Bronchial epithelial cell (primary cell): ENCODE data around the gene MGA. TPM values are rescaled to one million over a fixed set of nuclear protein-coding genes. Genes with fewer than 3 reads are reported as not detected.
A peak's percentile ranks its signal among the peaks of the same experiment; 100 is the strongest.

Experiments
- DNase-seq: peaks from one replicate; pipeline ENCODE4 v3.0.0-alpha.2; 2010; ENCODE audit warnings: low read depth
- FAIRE-seq: peaks from 2 replicates; lab custom pipeline; 2011; peaks lifted over from hg19 to GRCh38; lab: Jason Lieb, UNC
- H3K27me3 ChIP-seq: 2 replicates; pipeline ENCODE4 v1.5.1; 2011; ENCODE audit warnings: low read length; ENCODE audit not compliant: control insufficient read depth, insufficient read depth
- H3K36me3 ChIP-seq: 2 replicates; pipeline ENCODE4 v1.5.1; 2011; ENCODE audit warnings: low read length; ENCODE audit not compliant: control insufficient read depth, insufficient read depth
- H3K4me3 ChIP-seq: 2 replicates; pipeline ENCODE4 v1.5.1; 2011; ENCODE audit warnings: mild to moderate bottlenecking, low read depth, low read length, control low read depth
- total RNA-seq: library from RNA; depleted of rRNA; stranded (reverse); fragments of >200 nt; gene quantifications from 2 replicates; pipeline ENCODE4 v1.2.1, GENCODE V29; 2014
- TF ChIP-seq, protein P1 (sequence below): IDR thresholded peaks from 2 replicates; pipeline ENCODE4 v1.5.1; 2011; ENCODE audit warnings: mild to moderate bottlenecking, moderate library complexity, low read length, control low read depth, inconsistent platforms; ENCODE audit not compliant: insufficient read depth, severe bottlenecking

Gene MGA
- total RNA-seq, 1 donor from 2014 or later = 24.0 TPM

GRCh38 chr15:41773729-41774061 lies 113.5 kb downstream of the MGA start:
- Histone ChIP-seq H3K4me3 (peak overlapping the region; percentile 74), H3K27me3 (no peaks in the 10 kb centered on the region), H3K36me3 (no peaks in the 10 kb centered on the region)
- FAIRE-seq = no peak
- peak; percentile 28 for DNase-seq
- TF ChIP-seq, protein P1, sequence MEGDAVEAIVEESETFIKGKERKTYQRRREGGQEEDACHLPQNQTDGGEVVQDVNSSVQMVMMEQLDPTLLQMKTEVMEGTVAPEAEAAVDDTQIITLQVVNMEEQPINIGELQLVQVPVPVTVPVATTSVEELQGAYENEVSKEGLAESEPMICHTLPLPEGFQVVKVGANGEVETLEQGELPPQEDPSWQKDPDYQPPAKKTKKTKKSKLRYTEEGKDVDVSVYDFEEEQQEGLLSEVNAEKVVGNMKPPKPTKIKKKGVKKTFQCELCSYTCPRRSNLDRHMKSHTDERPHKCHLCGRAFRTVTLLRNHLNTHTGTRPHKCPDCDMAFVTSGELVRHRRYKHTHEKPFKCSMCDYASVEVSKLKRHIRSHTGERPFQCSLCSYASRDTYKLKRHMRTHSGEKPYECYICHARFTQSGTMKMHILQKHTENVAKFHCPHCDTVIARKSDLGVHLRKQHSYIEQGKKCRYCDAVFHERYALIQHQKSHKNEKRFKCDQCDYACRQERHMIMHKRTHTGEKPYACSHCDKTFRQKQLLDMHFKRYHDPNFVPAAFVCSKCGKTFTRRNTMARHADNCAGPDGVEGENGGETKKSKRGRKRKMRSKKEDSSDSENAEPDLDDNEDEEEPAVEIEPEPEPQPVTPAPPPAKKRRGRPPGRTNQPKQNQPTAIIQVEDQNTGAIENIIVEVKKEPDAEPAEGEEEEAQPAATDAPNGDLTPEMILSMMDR = no peak

GRCh38 chr15:41774062-41774881 lies 114.1 kb downstream of the MGA start, which contains the start of gene MAPKBP1:
Gene MAPKBP1, plus strand, starts transcription at chr15:41774484. Its CDS starts 792 bp downstream, at chr15:41775276.
- no peak for FAIRE-seq

DNA sequence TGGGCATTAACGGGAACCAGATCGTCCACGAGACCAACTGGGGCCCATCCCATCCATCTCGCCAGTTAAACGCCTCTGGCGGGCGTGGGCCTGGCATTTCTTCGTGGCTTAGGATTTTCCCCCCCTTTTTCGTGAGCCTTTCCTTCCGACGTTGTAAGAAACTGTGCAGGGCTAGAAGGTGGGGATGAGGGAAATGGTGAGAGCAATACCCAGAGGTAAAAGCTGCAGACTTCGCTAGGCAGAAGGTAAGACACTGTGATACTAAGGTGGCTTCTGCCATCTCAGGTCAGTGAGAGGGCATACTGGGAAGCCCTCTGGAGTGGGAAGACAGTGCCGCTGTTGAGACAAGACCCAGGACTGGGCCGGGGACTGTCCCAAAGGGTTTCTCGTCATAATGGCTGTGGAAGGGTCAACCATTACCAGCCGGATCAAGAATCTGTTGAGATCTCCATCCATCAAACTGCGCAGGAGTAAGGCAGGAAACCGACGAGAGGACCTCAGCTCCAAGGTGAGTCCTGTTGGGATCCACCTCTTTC lies 114.7 kb downstream of the MGA start:
- Histone ChIP-seq H3K4me3 (peak overlapping the region; percentile 74), H3K36me3 (no peaks in the 10 kb centered on the region), H3K27me3 (no peaks in the 10 kb centered on the region)
- FAIRE-seq (no peak), DNase-seq (peak; percentile 25)
- TF ChIP-seq, protein P1 = no peak

More at GRCh38 chr15:41774062-41774881, 114.1 kb downstream of the MGA start, which contains the start of gene MAPKBP1:
- no peaks in the 10 kb centered on the region for H3K27me3 ChIP-seq
- no peaks in the 10 kb centered on the region for H3K36me3 ChIP-seq
- TF ChIP-seq, protein P1 = peak; percentile 79
- DNase-seq = peak; percentile 96
- peak within 1 kb of the TSS; percentile 74 for H3K4me3 ChIP-seq

DNA sequence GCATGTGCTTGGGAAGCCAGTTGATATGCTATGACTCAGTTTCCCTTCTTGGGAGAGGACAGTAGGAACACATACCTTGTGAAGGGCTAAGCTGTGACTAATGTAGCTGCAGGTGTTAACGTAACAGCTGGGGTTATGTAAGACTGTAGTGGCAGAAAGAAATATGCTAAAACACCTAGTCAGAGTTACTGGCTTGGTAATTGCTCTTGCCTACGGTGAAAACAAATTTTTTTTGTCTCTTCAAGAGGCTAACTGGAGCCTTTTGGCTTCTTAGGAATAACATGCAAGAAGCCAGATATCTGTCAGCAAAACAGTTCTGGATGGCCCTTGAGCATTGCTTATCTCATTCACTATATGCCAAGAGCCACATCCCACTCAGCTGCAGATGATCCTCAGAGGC lies 115.4 kb downstream of the MGA start:
- DNase-seq (peak; percentile 95), FAIRE-seq (no peak)
- no peaks in the 10 kb centered on the region for H3K27me3 ChIP-seq
- peak overlapping the region; percentile 74 for H3K4me3 ChIP-seq
- TF ChIP-seq, protein P1 = no peak
- H3K36me3 ChIP-seq = no peaks in the 10 kb centered on the region

GRCh38 chr15:41777421-41777973 lies 117.3 kb downstream of the MGA start:
- TF ChIP-seq, protein P1 = no peak
- FAIRE-seq = no peak
- DNase-seq = peak; percentile 87
- Histone ChIP-seq H3K27me3 (no peaks in the 10 kb centered on the region), H3K36me3 (no peaks in the 10 kb centered on the region), H3K4me3 (no peak overlapping the region)
